Measurements from ENCODE around the gene PSMD14. TPM values are rescaled to one million over a fixed set of nuclear protein-coding genes. Genes with fewer than 3 reads are reported as not detected.

PSMD14 gene
- total and polyA plus RNA-seq, 7 donors: 27.3 to 50.2 (median 38.5) TPM

- H3K36me3 ChIP-seq: peaks cover 0 to 38% (median 0%) of the 10 kb centered on the region in 4 donors
- H3K4me1 ChIP-seq: no peaks in the 10 kb centered on the region
- DNase-seq: no peak
- H3K27me3 ChIP-seq: no peaks in the 10 kb centered on the region
- intact Hi-C loops (cut with DNase I): no loop called here
- no peak for TF ChIP-seq POLR2A (IDR thresholded peaks at IDR 0.05)
- no peak for TF ChIP-seq CTCF (IDR thresholded peaks at IDR 0.05)
- no peak for TF ChIP-seq POLR2AphosphoS5 (IDR thresholded peaks at IDR 0.05)
- TF ChIP-seq EP300 (IDR thresholded peaks at IDR 0.05): no peak
- H3K9me3 ChIP-seq: no peaks in the 10 kb centered on the region
- H3K27ac ChIP-seq: no peak overlapping the region
- no peak overlapping the region for H3K4me3 ChIP-seq
Observed at GRCh38 chr2:161373942-161374341, 65.7 kb downstream of the PSMD14 start.

- no peak for DNase-seq
- TF ChIP-seq CTCF (IDR thresholded peaks at IDR 0.05) (no peak), POLR2AphosphoS5 (IDR thresholded peaks at IDR 0.05) (no peak), EP300 (IDR thresholded peaks at IDR 0.05) (no peak), POLR2A (IDR thresholded peaks at IDR 0.05) (no peak)
- Histone ChIP-seq H3K4me1 (no peaks in the 10 kb centered on the region), H3K4me3 (no peak overlapping the region), H3K27ac (no peak overlapping the region), H3K9me3 (no peaks in the 10 kb centered on the region), H3K36me3 (peaks cover 0 to 38% (median 0%) of the 10 kb centered on the region in 4 donors), H3K27me3 (no peaks in the 10 kb centered on the region)
- WGBS, 2 donors: 93 to 98% methylated on average over 1 of the region's 1 CpG
- intact Hi-C loops (cut with DNase I): no loop called here
Observed at GRCh38 chr2:161374446-161374845, 66.2 kb downstream of the PSMD14 start.

GRCh38 chr2:161379740-161380139 lies 71.5 kb downstream of the PSMD14 start:
- TF ChIP-seq POLR2A (IDR thresholded peaks at IDR 0.05) (no peak), CTCF (IDR thresholded peaks at IDR 0.05) (no peak), POLR2AphosphoS5 (IDR thresholded peaks at IDR 0.05) (no peak), EP300 (IDR thresholded peaks at IDR 0.05) (no peak)
- peaks cover 0 to 5% (median 0%) of the 10 kb centered on the region in 4 donors for H3K36me3 ChIP-seq
- H3K27ac ChIP-seq: no peak overlapping the region
- DNase-seq: no peak
- WGBS, 2 donors: 98 to 99% methylated on average over 2 of the region's 2 CpGs
- H3K4me3 ChIP-seq: no peak overlapping the region
- H3K4me1 ChIP-seq: no peaks in the 10 kb centered on the region
- H3K27me3 ChIP-seq: no peaks in the 10 kb centered on the region
- intact Hi-C loops (cut with DNase I): no loop called here
- no peaks in the 10 kb centered on the region for H3K9me3 ChIP-seq

GRCh38 chr2:161381546-161381945 lies 73.3 kb downstream of the PSMD14 start:
- DNase-seq: no peak
- Histone ChIP-seq H3K4me3 (no peak overlapping the region), H3K27me3 (no peaks in the 10 kb centered on the region), H3K9me3 (no peaks in the 10 kb centered on the region), H3K4me1 (no peaks in the 10 kb centered on the region), H3K36me3 (peaks cover 0 to 10% (median 0%) of the 10 kb centered on the region in 4 donors), H3K27ac (no peak overlapping the region)
- TF ChIP-seq POLR2AphosphoS5 (IDR thresholded peaks at IDR 0.05) (no peak), POLR2A (IDR thresholded peaks at IDR 0.05) (no peak), CTCF (IDR thresholded peaks at IDR 0.05) (no peak), EP300 (IDR thresholded peaks at IDR 0.05) (no peak)
- intact Hi-C loops (cut with DNase I): no loop called here
- WGBS, 2 donors: 93 to 95% methylated on average over 3 of the region's 3 CpGs

- WGBS, 2 donors: 90 to 95% methylated on average over 4 of the region's 4 CpGs
- TF ChIP-seq POLR2AphosphoS5 (IDR thresholded peaks at IDR 0.05) (no peak), POLR2A (IDR thresholded peaks at IDR 0.05) (no peak), EP300 (IDR thresholded peaks at IDR 0.05) (no peak), CTCF (IDR thresholded peaks at IDR 0.05) (no peak)
- H3K27ac ChIP-seq: no peak overlapping the region
- H3K27me3 ChIP-seq: no peaks in the 10 kb centered on the region
- intact Hi-C loops (cut with DNase I): no loop called here
- peaks cover 0 to 7% (median 0%) of the 10 kb centered on the region in 4 donors for H3K36me3 ChIP-seq
- H3K9me3 ChIP-seq: no peaks in the 10 kb centered on the region
- no peak overlapping the region for H3K4me3 ChIP-seq
- H3K4me1 ChIP-seq: no peaks in the 10 kb centered on the region
- DNase-seq: no peak
Observed at GRCh38 chr2:161382747-161383146, 74.5 kb downstream of the PSMD14 start.
